HEK293T (cell line): Measurements from ENCODE around the gene BEAN1.

Experiments
- CTCF ChIA-PET: fragments of 350-600 bp; formaldehyde crosslinking; extraction: SDS; loops from one replicate; lab custom pipeline; 2021; ENCODE audit warnings: antibody characterized with exemption, inconsistent platforms; lab: Yijun Ruan, JAX
- POLR2A ChIA-PET: fragments of 350-600 bp; formaldehyde crosslinking; extraction: SDS; loops from one replicate; lab custom pipeline; 2020; ENCODE audit warnings: antibody characterized with exemption, inconsistent platforms; lab: Yijun Ruan, JAX
- DNase-seq: peaks from one replicate; pipeline ENCODE4 v3.0.0; 2012; ENCODE audit warnings: mixed read lengths; ENCODE audit errors: extremely low spot score
- ARNT ChIP-seq: fragments of 450-650 bp; IDR thresholded peaks from 2 replicates; pipeline ENCODE4 v1.6.1; 2017; ENCODE audit warnings: mild to moderate bottlenecking
- BHLHE40 ChIP-seq: fragments of 450-650 bp; IDR thresholded peaks from 2 replicates; pipeline ENCODE4 v1.6.1; 2016; ENCODE audit warnings: mild to moderate bottlenecking, moderate library complexity, borderline replicate concordance
- CTBP1 ChIP-seq: fragments of 450-650 bp; IDR thresholded peaks from 2 replicates; pipeline ENCODE4 v1.6.1; 2016; ENCODE audit warnings: borderline replicate concordance
- ELF4 ChIP-seq: fragments of 450-650 bp; IDR thresholded peaks from 2 replicates; pipeline ENCODE4 v1.6.1; 2017; ENCODE audit warnings: antibody characterized with exemption
- FOXA1 ChIP-seq: fragments of 450-650 bp; IDR thresholded peaks from 2 replicates; pipeline ENCODE4 v1.6.1; 2016; ENCODE audit warnings: mild to moderate bottlenecking
- FOXK2 ChIP-seq: fragments of 450-650 bp; IDR thresholded peaks from 2 replicates; pipeline ENCODE4 v1.6.1; 2016; ENCODE audit warnings: mild to moderate bottlenecking
- FOXM1 ChIP-seq: fragments of 450-650 bp; IDR thresholded peaks from 2 replicates; pipeline ENCODE4 v1.6.1; 2017; ENCODE audit warnings: mild to moderate bottlenecking, borderline replicate concordance
- HDGF ChIP-seq: fragments of 450-650 bp; IDR thresholded peaks from 2 replicates; pipeline ENCODE4 v1.6.1; 2017; ENCODE audit warnings: antibody characterized with exemption, borderline replicate concordance
- L3MBTL2 ChIP-seq: fragments of 450-650 bp; conservative IDR thresholded peaks from 2 replicates; pipeline ENCODE4 v1.6.1; 2016; ENCODE audit warnings: mild to moderate bottlenecking
- LEF1 ChIP-seq: fragments of 450-650 bp; IDR thresholded peaks from 2 replicates; pipeline ENCODE4 v1.6.1; 2017; ENCODE audit warnings: mild to moderate bottlenecking, borderline replicate concordance
- NFRKB ChIP-seq: fragments of 450-650 bp; IDR thresholded peaks from 2 replicates; pipeline ENCODE4 v1.6.1; 2016; ENCODE audit warnings: mild to moderate bottlenecking, moderate library complexity
- PKNOX1 ChIP-seq: fragments of 450-650 bp; IDR thresholded peaks from 2 replicates; pipeline ENCODE4 v1.6.1; 2016
- SP1 ChIP-seq: fragments of 450-650 bp; IDR thresholded peaks from 2 replicates; pipeline ENCODE4 v1.6.1; 2017
- SUZ12 ChIP-seq: fragments of 450-650 bp; IDR thresholded peaks from 2 replicates; pipeline ENCODE4 v1.6.1; 2016; ENCODE audit warnings: mild to moderate bottlenecking
- TARDBP ChIP-seq: fragments of 450-650 bp; IDR thresholded peaks from 2 replicates; pipeline ENCODE4 v1.6.1; 2016
- ZNF384 ChIP-seq: fragments of 450-650 bp; IDR thresholded peaks from 2 replicates; pipeline ENCODE4 v1.6.1; 2016

Gene BEAN1

GRCh38 chr16:66481943-66482390, 54.9 kb downstream of the BEAN1 start:
- POLR2A ChIA-PET: no interaction called here
- no peak for TF ChIP-seq ELF4
- no peak for TF ChIP-seq CTBP1
- no peak for TF ChIP-seq NFRKB
- TF ChIP-seq TARDBP: no peak
- no peak for TF ChIP-seq ZNF384
- no peak for TF ChIP-seq ARNT
- no peak for TF ChIP-seq FOXA1
- TF ChIP-seq FOXM1: no peak
- no peak for TF ChIP-seq HDGF
- TF ChIP-seq L3MBTL2: no peak
- TF ChIP-seq BHLHE40: no peak
- TF ChIP-seq FOXK2: no peak
- CTCF ChIA-PET: no interaction called here
- DNase-seq: no peak

GRCh38 chr16:66483689-66484452, 56.8 kb downstream of the BEAN1 start:
- CTCF ChIA-PET: interaction anchor here (0.6 to 1.1 kb wide), 4 partner anchors 9 to 142 kb away, joined by 3 read pairs; no protein-coding TSS in a partner anchor
- peak; percentile 89 for DNase-seq
- POLR2A ChIA-PET: no interaction called here
- no peak for TF ChIP-seq FOXM1
- TF ChIP-seq HDGF: no peak
- no peak for TF ChIP-seq BHLHE40
- TF ChIP-seq FOXK2: no peak
- no peak for TF ChIP-seq LEF1
- TF ChIP-seq ZNF384: no peak
- no peak for TF ChIP-seq TARDBP
- TF ChIP-seq NFRKB: no peak
- TF ChIP-seq FOXA1: no peak
- no peak for TF ChIP-seq ELF4
- TF ChIP-seq ARNT: no peak
- TF ChIP-seq SUZ12: no peak
- no peak for TF ChIP-seq SP1
- no peak for TF ChIP-seq L3MBTL2
- no peak for TF ChIP-seq PKNOX1
- no peak for TF ChIP-seq CTBP1

GRCh38 chr16:66484453-66485213, 57.5 kb downstream of the BEAN1 start:
- no peak for DNase-seq
- CTCF ChIA-PET: interaction anchor here (0.6 to 1.2 kb wide), 3 partner anchors 39 to 142 kb away, joined by 3 to 6 read pairs (median 3); no protein-coding TSS in a partner anchor
- POLR2A ChIA-PET: no interaction called here
- no peak for TF ChIP-seq ELF4
- no peak for TF ChIP-seq FOXK2
- no peak for TF ChIP-seq FOXM1
- no peak for TF ChIP-seq ZNF384
- TF ChIP-seq HDGF: no peak
- TF ChIP-seq L3MBTL2: no peak
- TF ChIP-seq PKNOX1: no peak
- no peak for TF ChIP-seq TARDBP
- TF ChIP-seq ARNT: no peak
- no peak for TF ChIP-seq SP1
- no peak for TF ChIP-seq SUZ12
- no peak for TF ChIP-seq NFRKB

GRCh38 chr16:66485376-66485775, 58.3 kb downstream of the BEAN1 start:
- CTCF ChIA-PET: interaction anchor here (1.2 kb wide), 1 partner anchor 78 kb away, joined by 6 read pairs; no protein-coding TSS in a partner anchor

GRCh38 chr16:66486199-66486772, 59.2 kb downstream of the BEAN1 start:
- POLR2A ChIA-PET: no interaction called here
- TF ChIP-seq ELF4: no peak
- no peak for TF ChIP-seq FOXK2
- TF ChIP-seq ZNF384: no peak
- no peak for TF ChIP-seq BHLHE40
- DNase-seq: no peak
- CTCF ChIA-PET: no interaction called here

More at GRCh38 chr16:66485376-66485775, 58.3 kb downstream of the BEAN1 start:
- POLR2A ChIA-PET: no interaction called here
- TF ChIP-seq LEF1 (no peak), TARDBP (no peak), PKNOX1 (no peak), ELF4 (no peak), SP1 (no peak), ARNT (no peak), FOXK2 (no peak), FOXM1 (no peak)
- DNase-seq: no peak
